AG08396 (cell line): ENCODE results near the gene CDC42BPA.
"Not testable (repeated sequence)": the region's sequence is repeated elsewhere in the genome, so short reads cannot be mapped to it uniquely, and the experiment has no call there.

Experiments used
- DNase-seq: peaks from one replicate; pipeline ENCODE4 v3.0.0; 2012; ENCODE audit warnings: low spot score, mixed read lengths

The CDC42BPA gene

GRCh38 chr1:227261501-227261900, 56.8 kb downstream of the CDC42BPA start:
- DNase-seq = no peak

- DNase-seq = no peak
These were observed 57.9 kb downstream of the CDC42BPA start for GRCh38 chr1:227260433-227260832.

- DNase-seq = no peak
These were observed 60.3 kb downstream of the CDC42BPA start for GRCh38 chr1:227257964-227258363.

- DNase-seq = no peak
These were observed 63.1 kb downstream of the CDC42BPA start for GRCh38 chr1:227255086-227255732.

- no peak for DNase-seq
These were observed 65.2 kb downstream of the CDC42BPA start for GRCh38 chr1:227253065-227253464.

GRCh38 chr1:227245613-227246320, 72.5 kb downstream of the CDC42BPA start:
- no peak for DNase-seq

GRCh38 chr1:227244339-227245118, 73.8 kb downstream of the CDC42BPA start:
- no peak for DNase-seq

- DNase-seq = no peak
These were observed 75.2 kb downstream of the CDC42BPA start for GRCh38 chr1:227242811-227243682.

- DNase-seq = no peak
These were observed 77.3 kb downstream of the CDC42BPA start for GRCh38 chr1:227240983-227241382.

GRCh38 chr1:227234998-227235405, 83.3 kb downstream of the CDC42BPA start:
- peak; percentile 40 for DNase-seq

GRCh38 chr1:227231128-227231527, 87.2 kb downstream of the CDC42BPA start:
- DNase-seq = not testable (repeated sequence)

GRCh38 chr1:227228201-227228600, 90.1 kb downstream of the CDC42BPA start:
- no peak for DNase-seq

- no peak for DNase-seq
These were observed 90.5 kb downstream of the CDC42BPA start for GRCh38 chr1:227227761-227228160.

GRCh38 chr1:227225715-227226346, 92.5 kb downstream of the CDC42BPA start:
- peak; percentile 34 for DNase-seq

GRCh38 chr1:227223171-227223806, 95.0 kb downstream of the CDC42BPA start:
- no peak for DNase-seq

- no peak for DNase-seq
These were observed 98.5 kb downstream of the CDC42BPA start for GRCh38 chr1:227219715-227220292.

- DNase-seq = no peak
These were observed 99.3 kb downstream of the CDC42BPA start for GRCh38 chr1:227218870-227219573.

- DNase-seq = no peak
These were observed 102.3 kb downstream of the CDC42BPA start for GRCh38 chr1:227215863-227216510.

GRCh38 chr1:227214207-227214606, 104.1 kb downstream of the CDC42BPA start:
- DNase-seq = no peak
